ENCODE data around the gene PCDHGA11. TPM values are rescaled to one million over a fixed set of nuclear protein-coding genes. Genes with fewer than 3 reads are reported as not detected.
"Not testable (repeated sequence)": the region's sequence is repeated elsewhere in the genome, so short reads cannot be mapped to it uniquely, and the experiment has no call there.

PCDHGA11 gene
- total RNA-seq, 1 donor from 2014 or later, result 13.3 TPM

- H3K4me1 Mint-ChIP-seq, result no peaks in the 10 kb centered on the region
- Histone ChIP-seq H3K4me3 (no peak overlapping the region), H3K4me2 (no peak overlapping the region), H3K4me1 (no peaks in the 10 kb centered on the region), H3K9me3 (ENCODE audit: low read depth) (peaks cover 3% of the 10 kb centered on the region), H4K20me1 (ENCODE audit: low read depth) (no peaks in the 10 kb centered on the region), H2AFZ (replicated peaks) (no peak overlapping the region), H3K79me2 (ENCODE audit: low read depth) (no peaks in the 10 kb centered on the region), H3F3A (ENCODE audit: low read depth) (no peaks in the 10 kb centered on the region), H3K27me3 (no peaks in the 10 kb centered on the region), H3K27ac (no peak overlapping the region), H3K36me3 (no peaks in the 10 kb centered on the region), H3K9ac (no peak overlapping the region)
- H3K9me3 Mint-ChIP-seq, result peaks cover 50% of the 10 kb centered on the region
- H3K36me3 Mint-ChIP-seq, result peaks cover 4% of the 10 kb centered on the region
- H3K4me3 Mint-ChIP-seq, result no peak overlapping the region
- peaks cover 9% of the 10 kb centered on the region for H3K27me3 Mint-ChIP-seq (ENCODE audit: insufficient read depth, low read depth)
- no peak for DNase-seq (ENCODE audit: low spot score)
- H3K27ac Mint-ChIP-seq, result no peak overlapping the region
- TF ChIP-seq EZH2phosphoT487 (IDR thresholded peaks at IDR 0.05), result no peak
- TF ChIP-seq EZH2 (IDR thresholded peaks at IDR 0.05), result no peak
- no peak for TF ChIP-seq CTCF (IDR thresholded peaks at IDR 0.05)
Measured at GRCh38 chr5:141374627-141375026, 46.2 kb upstream of the PCDHGA11 start.

- H3K9me3 Mint-ChIP-seq, result peaks cover 48% of the 10 kb centered on the region
- not testable (repeated sequence) for DNase-seq (ENCODE audit: low spot score); H3K4me3 Mint-ChIP-seq
Measured at GRCh38 chr5:141375444-141376155, 45.3 kb upstream of the PCDHGA11 start.

GRCh38 chr5:141382469-141383294 lies 38.2 kb upstream of the PCDHGA11 start, which contains the start of gene PCDHGA7:
Gene PCDHGA7, plus strand, starts transcription at chr5:141382742. Its CDS starts 158 bp downstream, at chr5:141382900.
- H3K4me3 Mint-ChIP-seq, result no peak within 1 kb of the TSS
- Histone ChIP-seq H3K27me3 (no peaks in the 10 kb centered on the region), H3K27ac (no peak within 1 kb of the TSS), H3K4me2 (no peak within 1 kb of the TSS), H2AFZ (replicated peaks) (no peak within 1 kb of the TSS), H3K4me3 (no peak within 1 kb of the TSS), H3F3A (ENCODE audit: low read depth) (no peaks in the 10 kb centered on the region), H3K9ac (no peak within 1 kb of the TSS), H4K20me1 (ENCODE audit: low read depth) (no peaks in the 10 kb centered on the region), H3K79me2 (ENCODE audit: low read depth) (no peaks in the 10 kb centered on the region), H3K36me3 (no peaks in the 10 kb centered on the region), H3K9me3 (ENCODE audit: low read depth) (peaks cover 3% of the 10 kb centered on the region), H3K4me1 (no peaks in the 10 kb centered on the region)
- H3K27ac Mint-ChIP-seq, result no peak within 1 kb of the TSS
- H3K9me3 Mint-ChIP-seq, result peaks cover 53% of the 10 kb centered on the region
- TF ChIP-seq CTCF (IDR thresholded peaks at IDR 0.05), result no peak
- no peak for TF ChIP-seq EZH2 (IDR thresholded peaks at IDR 0.05)
- no peak for TF ChIP-seq EZH2phosphoT487 (IDR thresholded peaks at IDR 0.05)
- H3K27me3 Mint-ChIP-seq (ENCODE audit: insufficient read depth, low read depth), result peaks cover 5% of the 10 kb centered on the region
- DNase-seq (ENCODE audit: low spot score), result no peak
- H3K36me3 Mint-ChIP-seq, result no peaks in the 10 kb centered on the region
- no peaks in the 10 kb centered on the region for H3K4me1 Mint-ChIP-seq

More at GRCh38 chr5:141375444-141376155, 45.3 kb upstream of the PCDHGA11 start:
- H3K36me3 Mint-ChIP-seq; H3K36me3 ChIP-seq; H2AFZ ChIP-seq (replicated peaks); H3K4me1 ChIP-seq; H3K79me2 ChIP-seq (ENCODE audit: low read depth); H3K9ac ChIP-seq; H3K4me3 ChIP-seq; H4K20me1 ChIP-seq (ENCODE audit: low read depth); H3K4me2 ChIP-seq; H3K27ac ChIP-seq; H3K27me3 ChIP-seq; H3F3A ChIP-seq (ENCODE audit: low read depth); H3K9me3 ChIP-seq (ENCODE audit: low read depth); H3K27me3 Mint-ChIP-seq (ENCODE audit: insufficient read depth, low read depth); H3K4me1 Mint-ChIP-seq; H3K27ac Mint-ChIP-seq: not testable (repeated sequence)
